Measurements from ENCODE around the gene PGLYRP3.
"Not testable (repeated sequence)": the region's sequence is repeated elsewhere in the genome, so short reads cannot be mapped to it uniquely, and the experiment has no call there.

PGLYRP3 gene

GRCh38 chr1:153347856-153348255 lies 35.1 kb upstream of the PGLYRP3 start (continued):
- TF ChIP-seq ELK4 (IDR thresholded peaks at IDR 0.05; ENCODE audit: borderline replicate concordance, low read depth, low read length) (no peak), KLF1 (tag by site-specific recombination; IDR thresholded peaks at IDR 0.05) (no peak), EGR2 (tag by site-specific recombination; IDR thresholded peaks at IDR 0.05; ENCODE audit: low read depth) (no peak), OSR2 (tag by site-specific recombination; IDR thresholded peaks at IDR 0.05) (no peak), HOXD13 (CRISPR knock-in tag; IDR thresholded peaks at IDR 0.05; ENCODE audit: borderline replicate concordance) (no peak), ZNF324 (tag by site-specific recombination; IDR thresholded peaks at IDR 0.05) (no peak), ZFP3 (tag by site-specific recombination; IDR thresholded peaks at IDR 0.05; ENCODE audit: low read depth) (no peak), ZNF629 (tag by site-specific recombination; IDR thresholded peaks at IDR 0.05) (no peak), ZNF707 (tag by site-specific recombination; IDR thresholded peaks at IDR 0.05) (no peak)
- TF ChIP-seq, protein P1, sequence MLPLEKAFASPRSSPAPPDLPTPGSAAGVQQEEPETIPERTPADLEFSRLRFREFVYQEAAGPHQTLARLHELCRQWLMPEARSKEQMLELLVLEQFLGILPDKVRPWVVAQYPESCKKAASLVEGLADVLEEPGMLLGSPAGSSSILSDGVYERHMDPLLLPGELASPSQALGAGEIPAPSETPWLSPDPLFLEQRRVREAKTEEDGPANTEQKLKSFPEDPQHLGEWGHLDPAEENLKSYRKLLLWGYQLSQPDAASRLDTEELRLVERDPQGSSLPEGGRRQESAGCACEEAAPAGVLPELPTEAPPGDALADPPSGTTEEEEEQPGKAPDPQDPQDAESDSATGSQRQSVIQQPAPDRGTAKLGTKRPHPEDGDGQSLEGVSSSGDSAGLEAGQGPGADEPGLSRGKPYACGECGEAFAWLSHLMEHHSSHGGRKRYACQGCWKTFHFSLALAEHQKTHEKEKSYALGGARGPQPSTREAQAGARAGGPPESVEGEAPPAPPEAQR (tag by site-specific recombination; IDR thresholded peaks at IDR 0.05), result no peak
- TF ChIP-seq, protein P2, sequence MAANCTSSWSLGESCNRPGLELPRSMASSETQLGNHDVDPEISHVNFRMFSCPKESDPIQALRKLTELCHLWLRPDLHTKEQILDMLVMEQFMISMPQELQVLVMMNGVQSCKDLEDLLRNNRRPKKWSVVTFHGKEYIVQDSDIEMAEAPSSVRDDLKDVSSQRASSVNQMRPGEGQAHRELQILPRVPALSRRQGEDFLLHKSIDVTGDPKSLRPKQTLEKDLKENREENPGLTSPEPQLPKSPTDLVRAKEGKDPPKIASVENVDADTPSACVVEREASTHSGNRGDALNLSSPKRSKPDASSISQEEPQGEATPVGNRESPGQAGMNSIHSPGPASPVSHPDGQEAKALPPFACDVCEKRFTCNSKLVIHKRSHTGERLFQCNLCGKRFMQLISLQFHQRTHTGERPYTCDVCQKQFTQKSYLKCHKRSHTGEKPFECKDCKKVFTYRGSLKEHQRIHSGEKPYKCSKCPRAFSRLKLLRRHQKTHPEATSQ (tag by site-specific recombination; IDR thresholded peaks at IDR 0.05), result no peak

DNA sequence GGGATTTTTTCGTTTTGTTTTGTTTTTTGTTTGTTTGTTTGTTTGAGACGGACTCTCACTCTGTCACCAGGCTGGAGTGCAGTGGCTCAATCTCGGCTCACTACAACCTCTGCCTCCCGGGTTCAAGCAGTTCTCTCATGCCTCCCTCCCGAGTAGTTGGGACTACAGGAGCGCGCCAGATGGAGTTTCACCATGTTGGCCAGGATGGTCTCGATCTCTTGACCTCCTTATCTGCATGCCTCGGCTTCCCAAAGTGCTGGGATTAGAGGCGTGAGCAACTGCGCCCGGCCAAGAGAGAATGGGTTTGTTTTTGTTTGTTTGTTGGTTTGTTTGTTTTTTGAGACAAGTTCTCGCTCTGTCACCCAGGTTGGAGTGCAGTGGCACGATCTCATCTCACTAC lies 34.3 kb upstream of the PGLYRP3 start:
- POLR2A ChIA-PET; H3K9me3 ChIP-seq (ENCODE audit: control insufficient read depth, insufficient read depth, low read depth, low read length); H3K4me1 ChIP-seq (ENCODE audit: control insufficient read depth, insufficient read depth, low read length); H3K27ac ChIP-seq (ENCODE audit: extremely low read depth, low read depth, low read length); H3K36me3 ChIP-seq (ENCODE audit: control insufficient read depth in 2 of 2, insufficient read depth in 1 of 2, low read length in 2 of 2); H3K4me3 ChIP-seq (ENCODE audit: low read depth, low read length): not testable (repeated sequence)
- CTCF ChIA-PET, result interaction anchor here (0.6 to 0.7 kb wide), 3 partner anchors 164 to 684 kb away, joined by 3 read pairs; no protein-coding TSS in a partner anchor

DNA sequence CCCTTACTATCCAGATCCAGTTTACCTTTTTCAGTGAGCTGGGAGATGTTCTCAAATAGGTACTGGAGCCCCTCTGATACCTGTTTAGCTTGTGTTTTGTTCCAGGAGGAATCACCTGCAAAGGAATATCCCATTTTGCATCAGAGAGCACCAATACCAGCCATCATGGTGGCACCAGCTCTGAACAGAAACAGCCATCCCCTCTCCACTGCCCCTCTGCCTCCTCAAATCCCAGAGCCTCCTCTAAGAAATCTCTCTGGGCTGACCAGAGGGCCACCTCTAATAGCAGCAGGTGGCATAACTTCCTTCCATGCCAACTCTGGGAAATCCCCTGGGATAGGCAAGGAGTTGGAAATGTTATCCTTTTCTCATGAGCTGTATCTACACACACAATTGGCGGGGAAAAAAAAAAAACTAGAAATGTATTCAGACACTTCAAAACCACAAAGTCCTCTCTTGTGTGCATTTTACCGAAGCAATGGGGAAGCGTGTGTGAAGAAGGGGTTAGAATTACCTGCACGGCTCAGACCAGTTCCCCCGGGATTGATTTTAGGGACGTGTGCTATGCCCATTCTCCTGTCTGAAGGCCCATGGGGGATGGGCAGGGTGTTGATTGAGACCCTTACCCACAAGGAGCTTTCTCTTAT lies 33.4 kb upstream of the PGLYRP3 start:
- ChIA-PET CTCF (interaction anchor here (2.2 kb wide), 1 partner anchor 148 kb away, joined by 5 read pairs; no protein-coding TSS in a partner anchor), POLR2A (no interaction called here)
- H3K4me1 ChIP-seq (ENCODE audit: control insufficient read depth, insufficient read depth, low read length), result no peaks in the 10 kb centered on the region
- no peak overlapping the region for H3K27ac ChIP-seq (ENCODE audit: extremely low read depth, low read depth, low read length)
- TF ChIP-seq BCL6B (tag by site-specific recombination; IDR thresholded peaks at IDR 0.05) (no peak), ZNF423 (tag by site-specific recombination; IDR thresholded peaks at IDR 0.05) (no peak), BCL11B (tag by site-specific recombination; IDR thresholded peaks at IDR 0.05; ENCODE audit: low read depth) (no peak), ZFP41 (tag by site-specific recombination; IDR thresholded peaks at IDR 0.05; ENCODE audit: borderline replicate concordance) (no peak), ZNF600 (tag by site-specific recombination; IDR thresholded peaks at IDR 0.05) (no peak), ELK4 (IDR thresholded peaks at IDR 0.05; ENCODE audit: borderline replicate concordance, low read depth, low read length) (no peak), ZEB2 (tag by site-specific recombination; IDR thresholded peaks at IDR 0.05) (no peak), ZNF558 (tag by site-specific recombination; IDR thresholded peaks at IDR 0.05) (no peak), ZSCAN23 (tag by site-specific recombination; IDR thresholded peaks at IDR 0.05) (no peak), ZFP3 (tag by site-specific recombination; IDR thresholded peaks at IDR 0.05; ENCODE audit: low read depth) (no peak), SCRT2 (tag by site-specific recombination; IDR thresholded peaks at IDR 0.05) (no peak), ZBTB20 (tag by site-specific recombination; IDR thresholded peaks at IDR 0.05) (no peak), ZNF10 (tag by site-specific recombination; IDR thresholded peaks at IDR 0.05) (no peak), ZBTB1 (tag by site-specific recombination; IDR thresholded peaks at IDR 0.05) (no peak), ZNF169 (tag by site-specific recombination; IDR thresholded peaks at IDR 0.05) (no peak)
- H3K36me3 ChIP-seq (ENCODE audit: control insufficient read depth in 2 of 2, insufficient read depth in 1 of 2, low read length in 2 of 2), result no peaks in the 10 kb centered on the region
- H3K4me3 ChIP-seq (ENCODE audit: low read depth, low read length), result no peak overlapping the region
- H3K9me3 ChIP-seq (ENCODE audit: control insufficient read depth, insufficient read depth, low read depth, low read length), result no peaks in the 10 kb centered on the region

All from HEK293 (cell line).